Fibroblast of skin of back (primary cell): ENCODE results near the gene PRRC2A.
A peak's percentile ranks its signal among the peaks of the same experiment; 100 is the strongest.

Experiments used
- DNase-seq: peaks from one replicate; pipeline ENCODE4 v3.0.0-alpha.2; 2013

PRRC2A gene

GRCh38 chr6:31626952-31627351, 6.4 kb downstream of the PRRC2A start:
- no peak for DNase-seq

DNA sequence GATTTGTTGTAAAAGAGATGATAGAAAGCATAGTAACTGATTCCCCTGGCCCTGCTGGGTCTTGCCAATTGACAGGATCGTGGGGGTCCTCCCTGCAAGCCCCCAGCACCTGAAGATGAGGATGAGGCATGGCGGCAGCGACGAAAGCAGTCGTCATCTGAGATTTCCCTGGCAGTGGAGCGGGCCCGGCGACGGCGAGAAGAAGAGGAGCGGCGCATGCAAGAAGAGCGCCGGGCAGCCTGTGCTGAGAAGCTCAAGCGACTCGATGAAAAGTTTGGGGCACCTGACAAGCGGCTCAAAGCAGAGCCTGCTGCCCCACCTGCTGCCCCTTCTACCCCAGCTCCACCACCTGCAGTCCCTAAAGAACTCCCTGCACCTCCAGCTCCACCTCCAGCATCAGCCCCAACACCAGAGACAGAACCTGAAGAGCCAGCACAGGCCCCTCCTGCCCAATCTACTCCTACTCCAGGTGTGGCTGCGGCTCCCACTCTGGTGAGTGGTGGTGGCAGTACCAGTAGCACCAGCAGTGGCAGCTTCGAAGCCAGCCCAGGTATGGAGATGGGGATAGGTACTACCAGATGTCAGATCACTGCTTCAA, 7.3 kb downstream of the PRRC2A start:
- no peak for DNase-seq

DNA sequence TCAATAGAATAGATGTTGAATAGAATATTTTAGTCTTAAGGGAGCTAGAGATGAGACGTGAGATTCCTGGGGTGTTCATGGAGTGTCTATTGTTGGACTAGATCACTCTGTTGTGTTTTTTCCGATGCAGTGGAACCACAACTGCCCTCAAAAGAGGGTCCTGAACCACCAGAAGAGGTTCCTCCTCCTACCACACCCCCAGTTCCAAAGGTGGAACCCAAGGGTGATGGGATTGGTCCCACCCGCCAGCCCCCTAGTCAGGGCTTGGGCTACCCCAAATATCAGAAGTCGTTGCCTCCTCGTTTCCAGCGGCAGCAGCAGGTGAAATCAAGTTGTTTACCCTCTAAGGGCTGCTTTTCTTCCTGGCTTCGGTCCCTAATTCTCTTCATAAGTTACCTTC, 8.5 kb downstream of the PRRC2A start:
- DNase-seq = no peak

- no peak for DNase-seq
Observed at GRCh38 chr6:31630177-31630934, 9.8 kb downstream of the PRRC2A start.

DNA sequence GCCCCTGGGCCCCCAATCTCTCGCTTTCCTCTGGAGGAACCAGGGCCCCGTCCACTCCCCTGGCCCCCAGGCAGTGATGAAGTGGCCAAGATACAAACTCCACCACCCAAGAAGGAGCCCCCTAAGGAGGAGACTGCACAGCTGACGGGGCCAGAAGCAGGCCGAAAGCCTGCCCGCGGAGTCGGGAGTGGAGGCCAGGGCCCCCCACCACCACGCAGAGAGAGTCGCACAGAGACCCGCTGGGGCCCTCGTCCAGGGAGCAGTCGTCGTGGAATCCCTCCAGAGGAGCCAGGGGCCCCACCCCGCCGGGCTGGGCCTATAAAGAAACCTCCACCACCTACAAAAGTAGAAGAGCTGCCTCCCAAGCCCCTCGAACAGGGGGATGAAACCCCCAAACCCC, 10.7 kb downstream of the PRRC2A start:
- no peak for DNase-seq

- DNase-seq = no peak
Observed at GRCh38 chr6:31631681-31632278, 11.3 kb downstream of the PRRC2A start.

- no peak for DNase-seq
Observed at GRCh38 chr6:31632279-31632946, 11.9 kb downstream of the PRRC2A start.

- no peak for DNase-seq
Observed at GRCh38 chr6:31633447-31633846, 12.9 kb downstream of the PRRC2A start.

DNA sequence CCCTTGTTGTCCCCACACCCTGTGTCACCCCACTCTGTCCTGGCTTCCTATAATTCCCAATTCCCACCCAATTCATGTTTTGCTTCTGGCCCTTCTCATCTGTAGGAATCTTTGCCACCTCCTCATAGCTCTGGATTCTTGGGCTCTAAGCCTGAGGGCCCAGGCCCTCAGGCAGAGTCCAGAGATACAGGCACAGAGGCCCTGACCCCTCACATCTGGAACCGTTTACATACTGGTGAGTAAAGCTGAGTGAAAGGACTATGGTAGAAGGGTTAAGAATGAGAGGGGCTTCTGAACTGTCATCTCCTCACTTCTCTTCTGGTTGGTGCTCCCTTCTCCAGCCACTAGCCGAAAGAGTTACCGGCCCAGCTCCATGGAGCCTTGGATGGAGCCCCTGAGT, 13.6 kb downstream of the PRRC2A start:
- no peak for DNase-seq

- no peak for DNase-seq
Observed at GRCh38 chr6:31634969-31635575, 14.6 kb downstream of the PRRC2A start.

- DNase-seq = no peak
Observed at GRCh38 chr6:31636698-31637596, 16.4 kb downstream of the PRRC2A start.

DNA sequence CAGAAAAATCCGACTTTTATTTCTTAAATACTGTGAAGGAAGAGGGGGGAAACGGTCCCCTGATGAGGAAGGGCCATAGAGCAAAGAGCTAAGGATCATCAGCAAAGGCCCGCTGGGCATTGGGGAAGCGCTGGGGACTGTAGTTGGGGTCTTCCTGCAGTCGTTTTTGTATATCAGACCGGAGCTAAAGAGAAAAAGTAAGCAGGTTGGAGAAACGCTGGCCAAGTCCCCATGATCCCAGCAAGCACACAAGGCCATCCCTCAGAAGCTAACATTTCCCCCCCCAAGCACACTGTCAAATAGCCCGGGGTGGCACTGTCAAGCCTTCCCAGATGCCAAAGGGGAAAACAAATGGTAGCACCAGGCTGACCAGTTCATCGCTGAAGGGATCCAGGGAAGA, 18.5 kb downstream of the PRRC2A start:
- no peak for DNase-seq

DNA sequence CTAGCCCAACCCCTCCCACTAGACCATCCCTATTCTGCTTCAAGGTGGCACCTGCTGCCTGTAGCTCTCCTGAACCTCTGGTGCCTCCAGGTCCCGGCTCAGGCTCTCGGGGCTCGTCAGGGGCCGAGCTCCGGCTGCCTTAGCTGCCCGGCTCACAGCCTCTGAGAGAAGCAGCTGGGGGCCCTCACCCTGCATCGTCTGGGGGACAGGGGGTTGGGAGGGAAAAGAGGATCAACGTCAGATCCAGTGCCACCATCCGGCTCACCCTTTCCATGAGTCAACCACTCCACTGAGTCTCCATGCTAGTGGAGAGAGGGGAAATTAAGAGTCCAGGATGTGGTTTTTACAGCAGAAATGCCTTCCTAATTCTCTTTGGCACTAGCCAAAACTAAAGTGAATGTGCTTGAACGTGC, 18.9 kb downstream of the PRRC2A start:
- peak; percentile 40 for DNase-seq

GRCh38 chr6:31640612-31641011, 20.1 kb downstream of the PRRC2A start:
- no peak for DNase-seq

DNA sequence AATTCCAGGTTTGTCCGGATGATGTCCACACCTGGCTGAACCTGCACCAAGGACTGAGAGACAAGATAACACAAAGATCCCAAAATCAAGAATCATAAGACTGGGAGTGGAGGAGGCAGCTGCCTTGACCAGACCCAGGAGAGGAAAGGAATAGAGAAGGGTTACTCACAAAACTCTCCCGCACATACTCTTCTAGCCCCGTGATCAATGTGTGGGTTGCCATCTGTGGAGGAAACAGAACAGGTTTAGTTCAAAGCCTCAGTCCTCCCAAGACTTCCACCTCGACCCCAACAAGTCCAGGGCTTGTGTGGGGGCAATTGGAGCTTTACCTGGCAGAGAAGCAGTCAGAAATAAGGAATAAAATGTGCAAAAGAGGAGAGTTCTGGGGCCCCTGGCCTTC, 20.9 kb downstream of the PRRC2A start:
- no peak for DNase-seq

GRCh38 chr6:31642798-31643570, 22.5 kb downstream of the PRRC2A start:
- no peak for DNase-seq

- DNase-seq = no peak
Observed at GRCh38 chr6:31643818-31644454, 23.4 kb downstream of the PRRC2A start.

DNA sequence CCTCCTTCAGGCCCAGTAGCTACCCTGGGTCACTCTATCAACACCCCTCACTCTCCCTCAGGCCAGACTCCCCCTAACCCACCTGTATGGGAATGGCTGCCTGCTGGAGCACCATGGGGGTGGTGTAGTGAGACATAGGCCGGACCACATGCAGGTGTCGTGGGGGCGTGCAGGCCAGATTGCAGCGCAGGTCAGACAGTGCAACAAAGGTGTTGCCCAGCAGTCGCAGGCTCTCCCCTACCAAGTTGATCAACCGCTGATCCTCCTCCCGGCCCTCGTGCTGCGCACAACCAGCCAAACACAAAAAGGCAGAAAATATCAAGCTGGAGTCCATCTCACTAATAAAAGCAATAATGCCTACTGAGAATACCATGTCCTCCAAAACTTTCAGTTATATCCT, 24.8 kb downstream of the PRRC2A start:
- no peak for DNase-seq

DNA sequence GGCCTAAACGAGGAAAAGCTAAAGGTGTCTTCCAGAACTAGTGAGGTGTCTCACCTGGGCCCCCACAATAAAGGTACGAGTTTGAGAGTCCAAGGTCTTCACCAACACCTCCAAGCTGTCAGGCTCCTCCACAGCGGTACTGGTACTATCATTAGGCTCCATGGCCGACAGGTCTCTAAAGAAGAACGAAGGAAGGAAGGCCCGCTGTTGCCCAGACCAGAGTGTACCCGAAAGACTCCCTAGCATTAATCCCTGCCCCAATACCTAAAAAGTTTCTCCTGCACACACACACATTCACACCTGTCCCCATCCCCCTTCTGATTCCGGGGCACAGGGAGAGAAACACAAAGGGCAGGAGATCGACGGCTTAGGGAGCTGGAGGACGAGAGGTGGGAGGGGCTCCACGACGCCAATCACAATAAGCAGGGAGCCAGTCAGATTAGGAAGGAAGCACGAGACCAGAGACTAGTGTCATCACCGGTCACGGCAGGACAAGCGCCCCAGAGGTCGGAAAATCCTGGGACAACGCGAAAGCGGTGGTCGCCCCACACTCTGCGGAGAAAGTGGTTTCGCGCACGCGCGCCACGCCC, 31.2 kb downstream of the PRRC2A start:
- DNase-seq = peak; percentile 81
